ENCODE data around the gene TNFSF11.
"Not testable (repeated sequence)": the region's sequence is repeated elsewhere in the genome, so short reads cannot be mapped to it uniquely, and the experiment has no call there.

The TNFSF11 gene

GRCh38 chr13:42560320-42560719 lies 13.6 kb upstream of the TNFSF11 start:
- not testable (repeated sequence) for DNase-seq (ENCODE audit: low spot score)

DNA sequence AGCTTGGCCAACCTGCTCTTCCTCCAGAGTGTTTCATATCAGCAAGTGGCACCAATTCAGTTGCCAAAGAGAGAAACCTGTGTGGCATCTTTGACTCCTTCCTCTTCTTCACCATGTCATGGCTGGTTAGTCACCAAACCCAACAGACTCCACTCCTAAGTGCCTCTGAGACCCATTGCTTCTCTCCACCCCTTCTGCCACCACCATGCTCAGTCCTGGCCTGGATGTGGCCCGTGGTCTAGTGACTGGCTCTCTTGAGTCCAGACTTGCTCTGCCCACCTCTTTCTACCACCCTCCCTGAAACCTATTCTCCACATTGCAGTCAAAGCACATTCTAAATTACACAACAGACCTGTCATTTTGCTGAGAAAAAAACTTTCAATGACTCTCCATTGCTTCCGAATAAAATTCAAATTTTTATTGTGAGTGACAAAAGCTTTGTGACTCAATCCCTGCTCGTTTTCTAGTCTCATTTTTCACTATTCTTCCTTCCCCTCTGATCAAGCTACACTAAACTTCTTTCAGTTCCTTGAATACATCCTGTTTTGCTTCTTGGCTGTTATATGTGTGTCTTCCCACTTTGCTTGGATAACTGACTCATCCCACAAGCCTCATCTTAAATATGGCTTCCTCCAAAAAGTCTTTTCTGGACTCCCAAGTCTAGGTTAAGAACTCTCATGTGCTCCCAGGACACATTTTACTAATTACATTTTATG lies 12.0 kb upstream of the TNFSF11 start:
- no peak for DNase-seq (ENCODE audit: low spot score)

DNA sequence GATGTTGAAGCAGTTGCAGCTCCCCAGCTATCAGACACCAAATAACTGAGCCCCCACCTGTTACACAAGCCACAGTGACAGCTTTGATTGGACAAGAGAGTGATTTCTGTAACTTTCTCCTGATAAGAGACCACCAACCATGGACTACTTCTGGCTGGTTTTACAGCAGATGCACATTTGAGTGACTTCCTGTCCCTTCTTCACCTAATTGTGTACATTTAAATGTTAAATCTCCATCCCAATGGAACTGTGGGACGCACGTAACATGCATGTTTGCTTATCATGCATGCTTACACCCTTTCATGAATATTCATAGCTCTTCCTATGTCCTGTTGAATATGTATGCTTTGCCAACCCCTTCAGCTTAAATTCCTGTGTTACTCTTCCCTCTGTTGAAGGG lies 6.0 kb upstream of the TNFSF11 start:
- no peak for DNase-seq (ENCODE audit: low spot score)

GRCh38 chr13:42569576-42570344 lies 4.2 kb upstream of the TNFSF11 start:
- DNase-seq (ENCODE audit: low spot score), result no peak

GRCh38 chr13:42571895-42572294 lies 2.1 kb upstream of the TNFSF11 start:
- no peak for DNase-seq (ENCODE audit: low spot score)

- no peak for DNase-seq (ENCODE audit: low spot score)
Measured at GRCh38 chr13:42574435-42575311, 721 bp downstream of the TNFSF11 start.

- DNase-seq (ENCODE audit: low spot score), result no peak
Measured at GRCh38 chr13:42575938-42576337, 2.0 kb downstream of the TNFSF11 start.

- DNase-seq (ENCODE audit: low spot score), result no peak
Measured at GRCh38 chr13:42577538-42577937, 3.6 kb downstream of the TNFSF11 start.

- DNase-seq (ENCODE audit: low spot score), result no peak
Measured at GRCh38 chr13:42580644-42581043, 6.7 kb downstream of the TNFSF11 start.

- DNase-seq (ENCODE audit: low spot score), result no peak
Measured at GRCh38 chr13:42581427-42581826, 7.5 kb downstream of the TNFSF11 start.

- DNase-seq (ENCODE audit: low spot score), result no peak
Measured at GRCh38 chr13:42591602-42592001, 17.6 kb downstream of the TNFSF11 start.

- DNase-seq (ENCODE audit: low spot score), result no peak
Measured at GRCh38 chr13:42592915-42593900, 19.3 kb downstream of the TNFSF11 start.

DNA sequence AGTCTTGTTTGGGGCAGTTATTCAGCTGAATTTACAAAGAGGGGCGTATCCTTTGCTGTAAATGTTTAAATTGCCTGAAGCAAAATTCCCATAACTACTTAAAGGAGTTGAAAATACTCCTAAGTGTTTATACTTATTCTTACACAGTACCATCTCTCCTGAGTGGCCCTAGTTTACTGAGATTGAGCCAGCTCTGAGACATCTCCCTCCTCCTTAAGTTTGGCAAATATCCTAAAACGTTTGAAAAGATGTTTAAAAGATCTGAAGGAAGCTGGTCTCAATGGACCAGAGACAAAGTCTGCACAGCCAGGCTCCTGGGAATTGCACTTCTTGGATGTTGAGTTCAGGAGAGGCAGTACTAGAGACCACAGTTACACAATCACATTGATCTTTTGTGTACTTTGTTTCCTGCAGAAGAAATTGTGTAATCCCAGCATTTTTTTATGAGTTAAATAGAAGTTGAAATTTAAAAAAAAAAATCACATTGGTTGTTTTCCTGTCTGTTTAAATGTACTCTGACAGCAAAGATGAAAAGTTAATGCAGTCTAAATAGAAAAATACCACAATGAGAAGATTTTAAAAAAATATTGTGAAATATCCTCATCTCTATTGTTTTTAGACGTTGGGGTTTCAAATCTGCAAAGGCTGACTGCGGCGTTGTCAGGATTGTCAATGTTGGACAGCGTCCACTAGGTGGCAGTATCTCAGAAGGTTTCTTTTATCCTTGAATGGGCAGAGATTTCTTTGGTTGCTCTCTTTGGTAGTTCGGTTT lies 20.7 kb downstream of the TNFSF11 start:
- peak; percentile 33 for DNase-seq (ENCODE audit: low spot score)

DNA sequence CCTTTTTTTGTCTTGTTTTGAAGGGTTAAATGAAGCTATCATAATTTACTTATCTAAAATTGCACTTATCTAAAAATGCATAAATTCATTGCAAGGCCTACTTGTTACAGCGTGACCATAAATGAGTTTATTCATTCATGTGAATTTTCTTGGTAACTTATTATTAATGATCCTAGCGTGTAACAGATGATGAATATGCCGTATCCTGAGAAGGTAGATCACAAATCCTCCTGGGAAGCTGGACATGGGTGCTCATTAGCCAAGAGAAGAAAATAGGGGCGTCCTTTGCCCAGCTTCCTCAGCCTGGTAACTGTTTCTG lies 21.3 kb downstream of the TNFSF11 start:
- DNase-seq (ENCODE audit: low spot score), result no peak

GRCh38 chr13:42597505-42597904 lies 23.6 kb downstream of the TNFSF11 start:
- no peak for DNase-seq (ENCODE audit: low spot score)

GRCh38 chr13:42600943-42601342 lies 27.0 kb downstream of the TNFSF11 start:
- DNase-seq (ENCODE audit: low spot score), result no peak

- DNase-seq (ENCODE audit: low spot score), result no peak
Measured at GRCh38 chr13:42602906-42603305, 29.0 kb downstream of the TNFSF11 start.

- DNase-seq (ENCODE audit: low spot score), result no peak
Measured at GRCh38 chr13:42603571-42603970, 29.6 kb downstream of the TNFSF11 start.

- DNase-seq (ENCODE audit: low spot score), result no peak
Measured at GRCh38 chr13:42607546-42607945, 33.6 kb downstream of the TNFSF11 start.

- DNase-seq (ENCODE audit: low spot score), result no peak
Measured at GRCh38 chr13:42610649-42611048, 36.7 kb downstream of the TNFSF11 start.

Data from HuH-7.5 (cell line).